GM03348 (cell line): ENCODE measurements around the gene PLXNB2.
"Not testable (repeated sequence)": the region's sequence is repeated elsewhere in the genome, so short reads cannot be mapped to it uniquely, and the experiment has no call there.

Source experiments
- DNase-seq: peaks from one replicate; pipeline ENCODE4 v3.0.0; 2012; ENCODE audit warnings: low spot score

PLXNB2 gene

GRCh38 chr22:50280708-50281383, 26.6 kb downstream of the PLXNB2 start:
- no peak for DNase-seq

DNA sequence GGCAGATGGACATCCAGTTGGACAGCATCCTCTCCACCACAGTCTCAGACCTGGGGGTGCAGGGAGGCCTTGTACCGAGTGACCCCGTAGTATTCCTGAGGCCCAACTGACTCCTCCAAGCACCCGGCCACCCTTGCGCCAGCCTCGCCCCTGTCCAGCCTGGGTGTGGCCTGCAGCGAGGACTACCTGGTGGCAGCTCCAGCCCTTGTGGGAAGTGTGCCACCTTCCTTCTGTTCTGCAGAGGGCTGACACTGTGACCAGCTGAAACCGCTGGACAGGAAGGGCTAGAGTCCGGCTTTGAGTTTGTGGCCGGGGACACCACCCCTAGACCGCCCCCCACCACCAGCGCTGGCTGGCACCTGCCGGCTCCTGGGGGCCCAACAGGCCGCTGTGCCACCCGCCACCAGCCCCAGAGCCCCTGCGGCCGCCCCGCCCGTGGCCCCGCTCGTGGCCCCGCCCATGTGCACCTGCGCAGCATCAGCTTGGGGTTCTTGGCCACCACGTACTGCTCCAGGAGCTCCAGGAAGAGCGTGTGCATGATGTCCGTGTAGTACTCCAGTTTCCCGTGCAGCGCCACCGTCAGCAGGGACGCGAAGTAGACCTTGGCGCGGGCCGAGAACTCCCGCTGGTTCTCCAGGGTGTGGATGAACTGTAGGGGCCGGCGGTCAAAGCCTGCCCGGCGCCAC, 27.3 kb downstream of the PLXNB2 start:
- no peak for DNase-seq

DNA sequence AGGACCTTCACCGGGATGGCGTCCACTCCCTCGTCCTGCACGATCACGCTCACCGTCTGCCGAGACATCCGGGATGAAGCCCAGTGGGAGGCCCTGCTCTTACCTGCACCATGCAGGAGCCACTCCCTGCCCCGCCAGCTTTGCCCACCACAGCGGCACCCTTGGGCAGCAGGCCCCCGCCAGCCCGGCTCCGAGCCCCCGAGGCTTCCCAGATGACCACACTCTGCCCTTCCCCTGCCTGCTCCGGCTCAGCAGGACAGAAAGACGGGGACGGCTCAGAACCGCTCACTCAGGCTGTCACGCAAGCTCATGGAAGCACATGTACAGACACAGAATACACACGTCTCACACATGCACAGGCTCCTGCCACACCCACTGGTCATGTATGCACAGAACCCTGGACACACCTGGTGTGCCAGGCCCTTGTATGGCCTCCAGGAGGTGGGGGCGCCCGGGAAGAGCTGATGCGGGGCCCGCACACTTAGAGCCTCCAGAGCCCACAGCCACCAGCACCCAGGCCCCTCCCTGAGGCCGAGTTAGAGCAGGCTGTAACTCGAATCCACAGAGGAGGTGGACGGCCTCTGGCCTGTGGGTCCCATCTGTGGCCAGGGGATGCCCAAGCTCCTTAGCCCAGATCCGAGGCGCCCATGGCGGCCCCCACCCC, 28.4 kb downstream of the PLXNB2 start:
- DNase-seq: no peak

- no peak for DNase-seq
Observed at GRCh38 chr22:50278461-50278860, 29.0 kb downstream of the PLXNB2 start.

DNA sequence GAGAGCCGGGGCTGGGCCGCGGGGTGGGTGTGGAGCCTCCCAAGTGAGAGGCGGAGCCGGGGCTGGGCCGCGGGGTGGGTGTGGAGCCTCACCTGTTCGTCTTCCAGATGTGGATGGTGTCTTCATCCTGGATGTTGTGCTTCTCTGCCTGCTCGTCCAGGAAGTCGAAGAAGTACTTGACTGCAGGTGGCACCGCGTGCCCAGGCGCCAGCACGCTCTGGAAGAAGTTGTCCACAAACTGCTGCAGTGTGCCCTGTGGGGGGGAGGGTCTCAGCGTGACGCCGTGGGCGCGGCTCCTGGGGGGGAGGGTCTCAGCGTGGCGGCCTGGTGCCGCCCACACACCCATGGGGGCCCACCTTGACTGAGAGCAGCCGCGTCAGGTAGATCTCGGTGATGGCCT, 29.7 kb downstream of the PLXNB2 start:
- DNase-seq: no peak

- peak; percentile 59 for DNase-seq
Observed at GRCh38 chr22:50276143-50276542, 31.3 kb downstream of the PLXNB2 start.

- no peak for DNase-seq
Observed at GRCh38 chr22:50275181-50276055, 32.0 kb downstream of the PLXNB2 start.

DNA sequence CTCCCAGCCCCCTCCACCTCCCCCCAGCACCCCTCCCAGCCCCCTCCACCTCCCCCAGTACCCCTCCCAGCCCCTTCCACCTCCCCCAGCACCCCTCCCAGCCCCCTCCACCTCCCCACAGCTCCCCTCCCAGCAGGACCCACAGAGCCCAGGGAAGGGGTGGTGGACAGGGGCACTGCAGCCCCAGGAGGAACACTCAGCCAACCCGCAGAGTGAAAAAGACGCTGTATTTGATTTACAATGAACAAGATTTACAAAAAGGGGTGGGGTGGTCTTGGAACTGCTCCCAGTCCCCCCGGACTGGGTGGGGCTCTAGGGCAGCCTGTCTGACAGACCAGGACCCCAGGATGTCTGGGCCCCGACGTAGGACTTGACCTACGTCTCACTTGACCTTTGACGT, 32.7 kb downstream of the PLXNB2 start:
- no peak for DNase-seq

DNA sequence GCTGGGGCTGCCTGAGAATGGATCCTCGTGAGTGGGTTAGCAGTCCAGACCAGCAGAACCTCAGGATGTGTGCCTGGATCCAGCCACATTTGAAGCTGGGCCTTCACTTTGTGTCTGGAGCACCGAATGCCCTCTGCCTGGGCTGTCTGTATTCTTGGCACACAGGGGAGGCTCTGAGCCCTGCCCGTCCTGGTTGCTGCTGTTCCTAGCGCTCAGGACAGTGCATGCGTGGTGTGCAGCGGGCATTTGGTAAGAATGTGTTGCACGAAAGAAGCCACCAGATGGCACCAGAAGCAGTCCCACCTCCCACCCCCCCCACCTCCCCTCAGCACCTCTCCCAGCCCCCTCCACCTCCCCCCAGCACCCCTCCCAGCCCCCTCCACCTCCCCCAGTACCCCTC, 33.1 kb downstream of the PLXNB2 start:
- DNase-seq: peak; percentile 68

DNA sequence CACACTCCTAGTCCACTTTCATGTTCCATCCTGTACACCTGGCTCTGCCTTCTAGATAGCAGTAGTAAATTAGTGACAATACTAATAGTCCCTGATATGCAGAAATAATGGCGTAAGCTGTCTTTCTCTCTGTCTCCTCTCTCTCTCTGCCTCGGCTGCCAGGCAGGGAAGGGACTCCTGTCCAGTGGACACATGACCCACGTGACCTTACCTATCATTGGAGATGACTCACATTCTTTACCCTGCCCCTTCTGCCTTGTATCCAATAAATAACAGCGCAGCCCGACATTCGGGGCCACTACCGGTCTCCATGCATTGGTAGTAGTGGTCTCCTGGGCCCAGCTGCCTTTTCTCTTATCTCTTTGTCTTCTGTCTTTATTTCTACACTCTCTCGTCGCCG, 33.7 kb downstream of the PLXNB2 start:
- DNase-seq: not testable (repeated sequence)

DNA sequence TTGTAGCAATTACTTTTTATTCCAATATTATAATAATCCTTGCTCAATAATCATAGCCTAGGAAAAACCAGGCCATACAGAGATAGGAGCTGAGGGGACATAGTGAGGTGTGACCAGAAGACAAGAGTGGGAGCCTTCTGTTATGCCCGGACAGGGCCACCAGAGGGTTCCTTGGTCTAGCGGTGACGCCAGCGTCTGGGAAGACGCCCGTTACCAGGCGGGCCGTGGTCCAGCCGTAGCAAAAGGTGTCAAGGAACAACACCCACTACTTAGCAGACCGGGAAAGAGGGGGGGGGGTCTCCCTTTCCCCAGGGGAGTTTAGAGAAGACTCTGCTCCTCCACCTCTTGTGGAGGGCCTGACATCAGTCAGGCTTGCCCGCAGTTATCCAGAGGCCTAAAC, 34.1 kb downstream of the PLXNB2 start:
- not testable (repeated sequence) for DNase-seq

- DNase-seq: no peak
Observed at GRCh38 chr22:50272044-50272802, 35.2 kb downstream of the PLXNB2 start.

DNA sequence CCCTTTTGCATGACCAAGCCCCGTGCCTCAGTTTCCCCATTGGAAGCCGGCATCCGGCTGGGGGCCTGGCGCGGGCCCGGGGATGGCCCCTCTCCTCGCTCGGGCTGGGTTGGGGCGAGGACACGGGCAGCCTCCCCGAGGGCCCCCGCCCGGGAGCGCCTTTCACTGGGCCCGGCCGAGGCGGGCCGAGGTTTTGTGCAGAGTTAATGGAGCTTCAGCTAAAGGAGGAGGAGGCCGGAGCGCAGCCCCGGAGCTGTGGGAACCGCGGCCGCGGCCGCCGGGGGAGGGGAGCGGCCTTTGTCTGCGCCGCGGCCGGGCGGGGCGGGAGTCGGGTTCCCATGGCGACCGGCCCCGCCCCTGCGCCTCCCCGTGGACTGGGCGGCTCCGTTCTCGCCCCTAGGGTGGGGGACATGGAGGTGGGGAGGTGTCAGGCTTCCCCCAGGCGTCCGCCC, 35.9 kb downstream of the PLXNB2 start:
- DNase-seq: peak; percentile 89

GRCh38 chr22:50270666-50271394, 36.6 kb downstream of the PLXNB2 start:
- DNase-seq: peak; percentile 84

GRCh38 chr22:50269970-50270665, 37.3 kb downstream of the PLXNB2 start, which contains the start of gene MAPK11:
Gene MAPK11, minus strand, starts transcription at chr22:50270380. Its CDS starts 88 bp downstream, at chr22:50270292.
- peak; percentile 85 for DNase-seq

DNA sequence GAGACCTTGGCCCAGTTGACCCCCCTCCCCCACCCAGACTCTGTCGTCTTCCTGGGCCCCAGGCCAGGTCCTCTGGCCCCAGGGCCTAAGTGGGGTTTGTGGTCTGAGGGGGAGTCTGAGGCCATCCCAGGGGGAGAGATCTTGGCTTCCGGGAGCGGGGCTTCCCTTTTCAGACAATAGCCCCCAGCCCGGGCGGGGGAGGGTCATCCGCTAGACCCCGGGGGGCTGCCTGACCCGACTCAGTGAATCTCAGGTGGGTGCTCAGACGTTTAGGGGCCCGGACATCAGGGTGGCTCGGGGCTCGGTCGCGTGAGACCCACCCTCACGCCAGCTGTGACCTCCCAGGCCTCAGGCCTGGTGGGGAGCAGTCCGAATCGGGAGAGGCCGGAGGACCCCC, 37.9 kb downstream of the PLXNB2 start:
- DNase-seq: no peak

DNA sequence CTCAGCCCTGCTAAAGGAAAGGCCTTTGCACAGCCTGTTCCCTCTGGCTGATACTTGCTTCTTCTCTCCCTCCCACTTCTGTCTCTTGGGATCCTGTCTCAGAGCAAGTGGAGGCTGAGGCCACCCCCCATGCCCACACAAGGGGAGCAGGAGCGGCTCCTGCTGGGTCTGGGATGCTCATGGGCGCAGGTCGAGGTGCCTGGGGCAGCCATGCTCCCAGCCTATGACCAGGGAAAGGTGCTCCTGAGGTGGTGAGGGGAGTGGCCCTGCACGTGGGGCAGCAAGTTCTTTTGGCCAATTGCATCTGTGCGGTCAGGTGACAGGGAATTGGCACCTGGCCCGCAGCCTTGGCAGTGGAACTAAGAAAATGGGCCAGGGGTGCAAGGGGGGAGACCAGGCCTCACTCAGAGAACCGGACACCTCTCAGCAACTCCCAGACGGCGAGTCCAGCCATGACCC, 38.8 kb downstream of the PLXNB2 start:
- no peak for DNase-seq

DNA sequence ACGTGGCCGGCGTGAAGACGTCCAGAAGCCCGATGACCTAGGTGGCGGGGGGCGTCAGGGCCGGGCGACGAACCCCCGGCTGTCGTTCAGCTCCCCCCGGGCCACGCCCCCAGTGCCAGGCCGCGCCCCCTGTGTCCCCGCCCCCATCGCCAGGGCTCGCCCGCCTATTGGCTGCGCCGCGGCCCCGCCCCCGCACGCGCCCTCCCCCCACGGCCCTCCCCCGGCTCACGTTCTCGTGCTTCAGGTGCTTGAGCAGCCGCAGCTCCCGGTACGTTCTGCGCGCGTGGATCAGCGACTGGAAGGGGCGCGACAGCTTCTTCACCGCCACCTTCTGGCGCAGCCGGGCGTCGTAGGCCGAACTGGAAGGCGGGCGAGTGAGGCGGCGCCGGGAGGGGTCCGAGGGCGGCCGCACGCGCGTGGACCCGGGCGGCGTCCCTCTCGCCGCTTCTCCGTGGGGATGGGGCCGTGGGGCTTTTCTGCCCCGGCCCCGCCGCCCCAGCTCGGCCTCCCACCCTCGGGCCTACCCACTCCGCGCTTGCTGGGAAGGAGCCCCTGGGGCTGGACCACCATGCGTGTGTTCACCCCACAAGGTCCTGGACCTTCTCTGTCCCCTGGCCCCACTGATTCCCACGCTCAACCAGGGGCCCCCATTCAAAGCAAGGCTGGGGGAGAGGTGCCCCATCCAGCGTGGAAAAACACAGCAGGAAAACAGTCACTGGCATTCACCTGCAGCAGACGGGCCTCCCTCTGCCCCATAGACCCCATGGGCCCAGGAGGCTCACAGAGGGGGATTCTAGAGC, 39.7 kb downstream of the PLXNB2 start:
- peak; percentile 98 for DNase-seq

DNA sequence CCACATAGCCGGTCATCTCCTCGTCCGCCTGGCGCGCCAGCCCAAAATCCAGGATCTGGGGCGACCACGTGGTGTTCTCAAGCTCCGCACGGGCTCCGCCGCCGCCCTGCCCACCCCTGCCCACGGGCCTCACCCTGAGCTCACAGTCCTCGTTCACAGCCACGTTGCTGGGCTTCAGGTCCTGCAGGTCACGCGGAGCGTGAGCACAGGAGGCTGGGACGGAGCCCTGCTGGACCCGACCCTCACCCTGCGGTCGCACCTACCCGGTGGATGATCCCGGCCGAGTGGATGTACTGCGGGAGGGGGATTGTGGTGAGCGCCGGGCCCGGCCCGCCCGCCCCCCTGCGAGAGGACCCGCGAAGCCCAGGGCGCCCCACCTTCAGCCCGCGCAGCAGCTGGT, 40.5 kb downstream of the PLXNB2 start:
- DNase-seq: no peak
